GM12874 (cell line): ENCODE data around the gene ARHGAP22.

ENCODE experiments used
- TF ChIP-seq, protein P1 (sequence below): IDR thresholded peaks from 2 replicates; pipeline ENCODE4 v1.5.1; 2011; ENCODE audit warnings: low read depth, mild to moderate bottlenecking, control low read depth, low read length, moderate library complexity; ENCODE audit not compliant: insufficient read depth

ARHGAP22 gene

DNA sequence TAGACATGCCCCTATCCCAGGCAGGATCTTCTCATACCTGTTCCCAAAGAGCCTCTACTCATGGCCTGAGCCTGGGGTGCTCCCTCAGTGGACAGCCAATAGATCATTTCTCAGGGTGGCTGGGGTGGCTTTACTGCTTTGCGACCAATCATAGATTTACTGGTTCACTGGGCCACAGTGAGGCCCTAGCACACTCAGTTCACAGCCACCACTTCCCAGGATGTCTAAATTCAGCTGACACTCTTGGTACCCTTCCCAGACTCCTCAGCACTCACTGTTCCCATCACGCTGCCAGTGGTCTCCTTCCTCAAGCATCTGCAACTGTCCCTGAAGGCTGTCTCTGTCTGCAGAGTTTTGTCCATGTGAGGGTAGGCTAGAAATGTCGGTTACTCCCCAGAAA is 50.6 kb downstream of the ARHGAP22 start:
- TF ChIP-seq, protein P1, sequence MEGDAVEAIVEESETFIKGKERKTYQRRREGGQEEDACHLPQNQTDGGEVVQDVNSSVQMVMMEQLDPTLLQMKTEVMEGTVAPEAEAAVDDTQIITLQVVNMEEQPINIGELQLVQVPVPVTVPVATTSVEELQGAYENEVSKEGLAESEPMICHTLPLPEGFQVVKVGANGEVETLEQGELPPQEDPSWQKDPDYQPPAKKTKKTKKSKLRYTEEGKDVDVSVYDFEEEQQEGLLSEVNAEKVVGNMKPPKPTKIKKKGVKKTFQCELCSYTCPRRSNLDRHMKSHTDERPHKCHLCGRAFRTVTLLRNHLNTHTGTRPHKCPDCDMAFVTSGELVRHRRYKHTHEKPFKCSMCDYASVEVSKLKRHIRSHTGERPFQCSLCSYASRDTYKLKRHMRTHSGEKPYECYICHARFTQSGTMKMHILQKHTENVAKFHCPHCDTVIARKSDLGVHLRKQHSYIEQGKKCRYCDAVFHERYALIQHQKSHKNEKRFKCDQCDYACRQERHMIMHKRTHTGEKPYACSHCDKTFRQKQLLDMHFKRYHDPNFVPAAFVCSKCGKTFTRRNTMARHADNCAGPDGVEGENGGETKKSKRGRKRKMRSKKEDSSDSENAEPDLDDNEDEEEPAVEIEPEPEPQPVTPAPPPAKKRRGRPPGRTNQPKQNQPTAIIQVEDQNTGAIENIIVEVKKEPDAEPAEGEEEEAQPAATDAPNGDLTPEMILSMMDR: no peak

DNA sequence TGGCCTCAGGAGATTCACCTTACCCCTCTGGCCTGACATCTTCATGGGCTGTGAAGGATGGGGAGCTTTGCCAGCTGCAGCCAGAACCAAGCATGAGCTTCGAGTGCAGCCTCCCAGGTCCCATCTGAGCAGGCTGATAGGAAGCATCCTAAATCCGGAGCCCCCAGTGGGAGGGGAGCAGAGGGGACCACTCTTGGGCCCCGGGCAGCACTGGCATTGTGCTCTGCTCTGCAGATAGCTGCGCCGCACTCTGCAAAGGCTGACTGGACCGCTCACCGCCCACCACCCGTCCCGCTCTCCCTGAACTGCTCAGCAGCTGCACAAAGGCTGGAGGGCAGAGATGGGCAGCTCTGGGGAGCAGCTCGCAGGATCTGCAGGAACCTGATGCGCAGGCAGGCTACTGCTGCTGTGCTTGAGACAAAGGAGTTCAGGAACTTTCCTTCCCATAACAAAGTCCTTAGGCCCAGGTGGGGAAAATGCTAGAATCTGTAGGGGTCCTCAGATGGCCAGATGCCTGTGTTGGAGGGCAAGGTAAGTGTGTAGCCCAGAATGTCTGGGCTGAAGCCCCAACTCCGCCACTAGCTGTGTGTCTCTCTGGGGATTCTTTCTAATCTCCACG is 51.8 kb downstream of the ARHGAP22 start:
- TF ChIP-seq, protein P1: no peak

DNA sequence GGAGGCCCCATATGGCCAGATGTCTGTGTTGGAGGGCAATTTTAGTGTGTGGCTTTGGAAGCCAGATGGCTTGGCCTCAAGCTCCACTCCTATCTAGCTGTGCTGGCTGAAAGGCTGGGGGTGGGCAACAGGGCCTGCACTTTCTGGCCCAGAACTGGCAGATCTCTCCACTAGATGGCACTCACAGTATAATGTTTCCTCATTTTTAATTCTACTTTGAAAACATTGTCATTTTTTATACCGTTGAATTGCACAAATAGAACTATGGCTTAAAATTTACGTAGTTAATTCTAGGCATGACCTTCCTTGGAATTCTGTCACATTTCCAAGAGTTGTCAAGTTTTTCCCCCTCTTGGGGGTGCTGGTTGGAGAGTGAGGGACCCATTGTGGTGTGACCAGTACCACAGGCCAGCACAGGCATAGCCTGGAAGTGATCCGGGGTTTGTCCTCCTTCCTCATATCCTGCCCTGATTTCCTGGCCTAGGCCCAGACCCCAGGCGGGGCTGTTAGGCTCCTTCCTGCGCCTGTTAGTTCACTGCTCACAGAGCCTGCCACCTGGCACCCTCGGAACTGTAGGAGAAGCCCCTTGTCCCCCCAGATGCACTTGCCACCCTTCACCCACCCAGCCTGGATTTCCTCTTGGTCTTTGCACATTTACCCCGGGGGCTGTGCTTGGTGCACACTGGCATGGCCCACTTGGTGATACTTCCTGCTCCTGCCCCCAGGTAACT is 52.8 kb downstream of the ARHGAP22 start:
- TF ChIP-seq, protein P1: peak; percentile 58

DNA sequence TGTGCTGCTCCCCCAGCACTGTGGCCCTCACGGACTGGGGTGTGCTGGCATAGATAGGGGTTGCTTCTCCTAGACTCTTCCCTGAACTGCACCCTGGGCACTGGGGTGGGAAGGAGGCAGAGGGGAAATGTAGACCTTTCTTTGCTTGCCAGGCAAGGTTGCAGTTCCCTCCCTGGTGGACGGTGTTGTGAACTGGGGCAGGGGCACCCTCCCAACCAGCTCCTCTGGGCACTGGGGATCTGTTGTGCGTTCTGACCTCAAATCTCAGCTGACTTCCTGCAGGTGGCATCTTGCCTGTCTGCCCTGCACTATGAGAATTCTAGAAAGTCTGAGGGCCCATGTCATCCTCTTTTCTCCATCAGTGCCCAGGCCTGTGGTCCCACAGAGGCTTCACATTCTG is 53.9 kb downstream of the ARHGAP22 start:
- TF ChIP-seq, protein P1: no peak

DNA sequence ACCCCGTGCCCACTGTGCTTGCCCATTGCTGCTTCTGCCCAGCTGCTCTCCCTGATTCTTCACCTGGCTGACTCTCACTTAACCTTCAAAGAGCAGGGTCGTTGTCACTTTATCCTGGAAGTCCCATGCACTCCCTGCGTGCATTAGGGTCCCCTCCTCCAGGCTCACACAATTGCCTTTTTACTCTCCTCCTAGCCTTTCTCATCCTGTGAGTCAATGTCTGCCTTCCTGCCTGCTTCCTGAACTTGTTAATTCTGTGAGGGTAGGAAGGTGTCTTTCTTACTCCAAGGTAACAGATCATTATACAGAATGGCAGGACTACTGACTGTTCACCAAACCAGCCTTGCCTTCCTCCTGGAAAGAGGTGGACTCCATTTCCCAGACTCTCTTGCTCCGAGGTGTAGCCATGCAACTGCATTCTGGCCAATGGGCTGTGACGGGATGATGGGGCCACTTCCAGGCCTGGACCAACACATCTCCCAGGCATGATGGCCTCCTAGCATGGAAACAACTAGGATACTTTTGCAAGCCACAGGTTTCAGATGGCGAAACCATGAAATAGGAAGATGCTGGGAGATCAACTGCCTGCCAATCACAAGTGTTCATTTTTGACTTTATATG is 54.7 kb downstream of the ARHGAP22 start:
- TF ChIP-seq, protein P1: no peak

DNA sequence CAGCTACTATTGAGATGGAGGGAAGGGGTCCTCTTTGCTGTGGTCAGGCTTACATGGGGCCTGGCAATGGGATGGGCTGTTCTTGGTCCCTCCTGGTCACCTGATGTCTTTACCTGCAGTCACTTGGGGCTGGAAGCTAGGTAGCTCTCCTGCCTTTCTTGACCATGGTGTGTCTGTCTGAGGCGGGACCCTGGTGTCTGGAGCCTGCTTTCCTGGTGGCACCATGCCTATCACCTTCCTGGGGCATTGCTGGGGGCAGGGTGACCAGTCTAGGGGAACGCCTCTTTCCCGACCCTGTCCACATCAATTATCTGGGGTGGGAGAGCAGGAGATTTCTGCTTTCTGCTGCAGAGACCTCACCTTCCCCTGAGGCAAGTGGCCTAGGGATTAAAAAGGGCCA is 55.6 kb downstream of the ARHGAP22 start:
- TF ChIP-seq, protein P1: no peak

DNA sequence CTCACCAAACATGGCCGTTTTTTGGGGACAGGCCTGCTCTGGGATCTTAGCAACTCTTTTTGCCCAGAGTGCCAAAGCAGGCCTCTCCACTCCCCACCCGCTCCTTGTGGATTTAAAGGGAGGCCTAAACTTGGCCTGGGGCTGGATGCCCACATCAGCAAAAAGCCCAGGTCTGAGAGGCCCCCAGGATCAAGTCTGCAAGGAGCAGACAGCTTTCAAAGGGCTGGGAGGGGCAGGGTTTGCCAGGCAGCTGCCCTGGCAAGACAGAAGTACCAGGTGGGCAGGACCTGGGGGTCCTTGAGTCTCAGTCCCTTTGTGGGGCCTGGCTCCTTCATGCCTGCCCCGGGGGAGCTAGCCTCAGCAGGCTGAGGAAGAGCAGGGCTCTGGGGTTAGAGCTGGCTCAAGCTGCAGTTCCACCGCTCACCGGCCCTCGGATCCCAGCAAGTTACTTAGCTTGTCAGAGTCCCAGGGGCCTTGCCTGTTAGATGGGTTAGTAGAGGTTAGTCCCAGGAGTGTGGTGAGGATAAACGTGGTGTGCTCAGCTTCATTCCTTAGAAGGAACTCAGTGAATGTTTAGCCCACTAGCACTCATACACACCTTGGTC is 56.2 kb downstream of the ARHGAP22 start:
- TF ChIP-seq, protein P1: no peak
